GM19397 (cell line): ENCODE data around the gene PTPRK.
"Not testable (repeated sequence)": the region's sequence is repeated elsewhere in the genome, so short reads cannot be mapped to it uniquely, and the experiment has no call there.

Experiments used
- ATAC-seq: cut with Tn5 transposase; IDR thresholded peaks from one replicate; pipeline ENCODE4 v1.9.1; 2021; ENCODE audit warnings: mild to moderate bottlenecking, moderate library complexity; ENCODE audit not compliant: unreplicated experiment

Gene PTPRK

DNA sequence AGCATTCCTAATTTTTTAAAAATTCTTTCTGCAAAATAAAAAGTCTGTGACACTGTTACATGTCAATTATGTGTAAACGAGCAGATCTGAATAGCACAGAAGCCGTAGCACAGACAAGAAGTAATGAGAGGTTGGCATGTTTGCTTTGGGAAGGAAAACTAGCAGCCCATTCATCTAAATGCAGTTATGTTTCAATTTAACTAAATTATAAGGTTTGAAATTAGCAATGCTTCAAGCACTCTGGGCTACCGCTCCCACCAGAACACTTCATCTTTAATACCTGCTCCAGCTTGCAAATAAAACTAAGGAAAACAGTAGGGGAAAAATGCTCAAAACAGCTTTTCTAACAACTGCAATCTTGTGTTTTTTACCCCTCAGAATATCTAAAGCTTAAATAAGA is 73.9 kb downstream of the PTPRK start:
- no peak for ATAC-seq

DNA sequence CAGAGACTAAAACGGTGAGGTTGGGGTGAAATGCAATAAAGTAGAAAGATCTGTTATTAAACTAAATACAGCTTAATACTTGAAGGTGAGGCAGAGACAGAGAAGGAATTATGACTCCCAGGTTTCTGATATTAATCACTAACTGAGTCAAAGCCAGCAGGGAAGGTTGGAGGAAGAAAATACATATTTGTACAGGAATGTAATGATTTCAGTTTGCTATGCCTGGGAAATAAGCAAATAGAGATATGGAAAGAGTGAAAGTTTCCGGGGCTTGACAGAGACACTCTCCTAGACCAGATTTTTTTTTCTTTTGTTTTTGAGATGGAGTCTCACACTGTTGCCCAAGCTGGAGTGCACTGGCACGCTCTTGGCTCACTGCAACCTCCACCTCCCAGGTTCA is 76.8 kb downstream of the PTPRK start:
- no peak for ATAC-seq

DNA sequence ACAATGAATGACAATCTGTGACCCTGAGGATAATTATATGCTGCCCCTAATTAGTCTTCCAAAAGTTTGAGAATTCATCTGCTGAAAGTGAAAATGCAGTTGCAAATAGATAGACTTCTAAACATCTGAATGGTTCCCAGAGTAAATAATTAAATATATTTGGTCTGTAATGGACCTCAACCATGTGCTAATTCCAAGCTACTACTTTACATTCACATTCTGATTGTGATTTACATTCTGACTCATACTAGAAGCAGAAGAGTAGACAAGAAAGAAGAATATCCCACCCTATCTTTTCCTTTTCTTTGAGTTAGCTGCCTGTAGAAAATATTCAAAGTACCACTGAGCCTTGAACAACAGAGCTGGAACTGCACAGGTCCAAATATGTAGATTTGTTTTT is 80.8 kb downstream of the PTPRK start:
- no peak for ATAC-seq

DNA sequence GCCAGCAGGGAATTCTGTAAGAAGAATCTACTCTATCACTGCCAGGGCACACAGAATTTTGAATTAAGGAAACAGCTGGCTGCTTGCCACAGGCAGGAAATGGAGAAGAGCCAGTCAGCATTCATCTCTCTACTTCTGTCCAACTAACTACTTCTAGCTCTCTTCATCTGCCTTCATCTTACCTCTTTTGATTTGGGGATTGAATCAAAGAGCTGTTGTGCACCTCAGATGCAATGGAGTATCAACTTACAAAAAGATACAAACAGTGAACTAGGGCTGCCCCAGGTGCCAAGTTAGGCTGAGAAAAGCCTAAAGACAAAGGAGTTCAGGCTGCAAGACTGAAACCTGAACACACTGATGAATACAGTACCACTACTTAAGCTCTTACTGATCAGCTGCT is 82.0 kb downstream of the PTPRK start:
- no peak for ATAC-seq

DNA sequence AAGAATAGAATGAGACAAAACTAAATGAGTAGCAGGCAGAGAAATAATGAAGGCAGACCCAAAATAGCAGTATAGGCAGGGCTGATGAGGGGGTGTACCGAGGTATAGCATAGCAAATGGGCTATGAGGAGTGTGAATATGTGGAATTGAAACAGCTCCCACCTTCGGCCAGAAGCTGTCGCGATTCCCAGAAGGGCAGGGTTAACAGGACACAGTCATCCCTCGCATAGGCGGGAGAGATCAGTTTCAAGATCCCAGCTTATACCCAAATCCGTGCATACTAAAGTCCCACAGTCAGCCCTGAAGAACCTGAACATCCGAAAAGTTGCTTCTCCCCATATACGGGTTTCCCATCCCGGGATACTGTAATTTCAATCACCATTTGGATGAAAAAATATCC is 82.7 kb downstream of the PTPRK start:
- ATAC-seq: no peak

DNA sequence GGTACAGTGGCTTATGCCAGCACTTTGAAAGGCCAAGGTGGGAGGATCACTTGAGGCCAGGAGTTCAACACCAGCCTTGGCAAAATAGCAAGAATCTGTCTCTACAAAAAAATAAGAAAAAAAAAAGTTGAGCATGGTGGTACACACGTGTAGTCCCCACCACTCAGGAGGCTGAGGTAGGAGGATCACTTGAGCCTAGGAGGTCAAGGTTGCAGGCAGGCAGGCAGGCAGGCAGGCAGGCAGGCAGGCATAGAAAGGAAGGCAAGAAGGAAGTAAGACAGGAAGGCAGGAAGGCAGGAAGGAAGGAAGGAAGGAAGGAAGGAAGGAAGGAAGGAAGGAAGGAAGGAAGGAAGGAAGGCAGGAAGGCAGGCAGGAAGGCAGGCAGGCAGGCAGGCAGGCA is 85.6 kb downstream of the PTPRK start:
- not testable (repeated sequence) for ATAC-seq

DNA sequence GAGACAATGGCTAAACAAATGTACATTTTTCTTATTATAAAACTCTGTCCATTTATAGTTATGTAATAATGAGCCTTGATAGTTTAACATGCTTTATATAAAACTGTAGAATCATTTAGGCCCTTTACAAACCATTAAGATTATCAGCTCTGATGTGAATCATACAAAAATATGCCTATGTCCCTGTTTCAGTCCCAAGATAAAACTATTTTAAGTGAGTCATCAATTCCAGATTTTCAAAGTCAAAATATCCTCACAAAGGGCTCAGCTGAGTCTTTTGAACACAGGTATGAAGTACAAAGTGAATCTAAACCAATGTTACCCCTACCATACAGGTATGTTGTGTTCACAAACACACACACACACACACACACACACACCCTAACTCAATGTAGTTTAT is 88.0 kb downstream of the PTPRK start:
- no peak for ATAC-seq

DNA sequence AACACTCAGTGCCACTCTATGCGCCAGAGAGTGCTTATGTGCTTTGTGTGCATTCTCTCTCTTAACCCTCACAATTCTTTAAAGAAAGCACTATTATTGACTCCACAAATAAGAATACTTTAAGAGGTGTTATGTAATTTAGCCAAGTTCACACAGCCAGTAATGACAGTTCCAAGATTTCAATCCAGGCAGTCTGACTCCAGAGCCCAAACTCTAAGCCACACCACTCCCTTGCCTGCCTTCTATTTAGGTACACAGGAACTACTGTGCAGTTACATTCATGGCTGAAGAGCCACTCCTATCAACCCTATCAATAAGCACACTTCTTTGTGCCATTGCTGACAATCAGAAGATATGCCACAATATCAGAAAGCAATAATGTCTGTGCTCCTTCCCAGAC is 93.3 kb downstream of the PTPRK start:
- ATAC-seq: no peak

DNA sequence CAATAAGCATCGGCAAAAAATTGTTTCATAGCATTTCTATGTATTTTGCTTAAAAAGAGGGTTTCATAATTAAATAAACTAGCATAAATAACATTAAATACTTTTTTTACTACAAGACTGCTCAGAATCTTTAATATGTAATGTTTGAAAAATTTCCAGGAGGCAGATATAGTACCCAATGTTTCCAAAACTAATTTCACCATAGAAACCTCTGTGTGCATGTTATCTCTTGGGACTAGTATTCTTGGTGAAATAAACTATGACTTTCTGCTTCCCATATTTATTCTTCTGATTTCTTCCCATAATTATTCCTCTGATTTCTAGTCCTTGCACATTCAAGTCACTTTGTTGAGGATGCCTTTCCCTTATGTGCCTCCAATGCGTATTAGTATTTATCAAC is 94.5 kb downstream of the PTPRK start:
- ATAC-seq: no peak

DNA sequence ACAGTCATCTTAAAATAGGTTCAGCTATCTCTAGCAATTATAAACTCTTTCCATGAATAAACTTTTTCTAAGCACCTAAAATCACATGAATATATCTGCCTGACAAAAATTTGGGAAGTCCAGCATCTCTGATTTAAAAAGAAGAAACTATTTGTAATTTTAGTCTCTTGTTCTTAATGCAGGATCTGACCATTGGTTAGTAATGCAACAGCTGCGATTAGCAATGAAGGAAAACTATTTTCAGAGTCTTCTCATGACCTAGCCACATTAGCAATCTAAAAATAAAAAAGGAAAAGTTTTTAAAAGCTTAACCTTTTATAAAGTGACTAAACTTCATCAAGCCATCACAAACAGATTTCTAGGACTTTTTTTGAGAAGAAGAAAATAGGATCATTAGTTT is 97.5 kb downstream of the PTPRK start:
- ATAC-seq: no peak

DNA sequence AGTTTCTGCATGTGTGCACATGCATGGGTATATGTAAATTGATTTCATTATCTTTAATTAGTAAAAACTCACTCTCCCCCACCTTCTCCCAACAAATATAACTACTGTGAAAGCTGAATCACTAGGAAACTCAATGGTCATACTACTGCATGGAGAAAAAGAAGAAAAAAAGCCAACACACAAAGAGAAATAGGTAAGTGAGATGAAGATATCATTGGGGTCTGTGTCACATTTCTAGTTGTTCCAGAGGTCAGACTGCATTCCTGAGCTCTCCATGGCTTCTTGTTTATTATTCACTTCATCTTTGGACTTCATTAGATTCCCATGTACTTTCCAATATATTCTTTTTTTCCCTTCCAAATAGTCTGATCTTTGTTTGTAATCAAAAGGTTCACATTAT is 98.2 kb downstream of the PTPRK start:
- no peak for ATAC-seq

DNA sequence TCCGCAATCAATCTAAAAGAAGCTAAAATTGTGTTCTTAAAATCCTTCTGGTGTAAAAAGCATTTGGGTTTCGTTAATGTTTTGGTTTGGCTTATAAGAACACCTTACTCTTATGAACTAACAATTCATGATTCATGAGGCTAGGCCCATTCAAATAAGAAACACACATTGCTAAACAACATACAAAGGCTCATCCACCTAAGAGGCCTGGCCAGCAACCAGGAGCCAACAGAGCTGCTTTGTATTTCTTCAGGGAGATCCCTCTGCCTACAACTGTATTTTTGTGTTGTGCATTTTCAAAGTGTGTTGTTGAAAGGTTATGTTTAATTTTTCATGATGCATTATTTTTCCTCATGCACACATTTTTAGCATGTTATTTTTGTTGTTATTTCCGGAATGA is 98.6 kb downstream of the PTPRK start:
- ATAC-seq: no peak

DNA sequence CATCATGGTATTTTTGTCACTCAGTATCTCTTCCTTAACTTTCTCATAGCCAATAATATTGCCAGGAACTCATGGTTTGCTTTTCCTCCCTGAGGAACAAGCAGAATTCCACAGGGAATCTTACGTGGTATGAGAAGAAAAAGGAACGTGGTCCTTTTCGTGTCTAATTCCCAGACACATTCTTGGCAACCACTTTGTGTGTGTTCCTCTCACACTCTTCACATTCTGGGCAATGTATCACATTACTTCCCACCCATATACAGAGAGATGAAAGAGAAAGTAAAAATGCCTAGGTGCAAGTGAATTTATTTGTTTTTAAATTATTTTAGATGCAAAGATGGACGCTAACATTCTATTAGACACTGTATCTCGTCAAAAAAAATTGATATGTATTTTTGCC is 102.7 kb downstream of the PTPRK start:
- ATAC-seq: no peak

DNA sequence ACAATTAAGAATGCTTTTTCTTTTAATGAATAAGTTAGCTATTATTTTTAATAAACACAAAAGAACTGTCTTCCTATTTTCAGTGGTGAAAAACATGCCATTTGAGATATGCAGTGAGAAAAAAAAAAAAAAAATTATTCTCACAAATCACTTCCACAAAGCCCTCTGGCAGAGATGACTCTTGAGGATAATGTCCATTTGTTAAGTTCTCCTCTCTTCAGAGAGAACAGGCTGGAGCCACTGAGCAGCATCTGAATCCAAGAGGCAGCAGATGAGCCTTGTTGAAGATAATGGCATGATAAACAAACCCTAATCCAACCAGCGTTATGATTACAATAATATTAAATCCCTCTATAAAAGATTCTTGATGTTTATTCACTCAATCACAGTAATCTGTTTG is 105.0 kb downstream of the PTPRK start:
- ATAC-seq: no peak

DNA sequence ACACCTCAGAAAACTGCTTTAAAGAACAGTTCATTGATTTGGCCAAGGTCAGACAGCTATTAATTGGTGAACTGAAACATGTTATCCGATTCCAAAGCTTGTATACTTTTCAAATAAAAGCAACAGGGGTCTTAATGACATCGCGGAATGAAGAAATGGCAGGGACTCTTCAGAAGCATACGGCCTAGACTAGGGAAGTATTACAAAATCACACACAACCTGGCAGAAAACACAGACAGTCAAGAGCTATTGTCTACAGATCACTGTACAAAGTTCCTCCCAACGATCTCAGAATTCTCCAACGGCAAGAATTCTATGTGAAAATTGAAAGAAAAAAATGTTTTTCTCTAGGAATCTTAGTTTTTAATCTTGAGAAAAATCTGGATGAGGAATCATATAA is 105.5 kb downstream of the PTPRK start:
- no peak for ATAC-seq

DNA sequence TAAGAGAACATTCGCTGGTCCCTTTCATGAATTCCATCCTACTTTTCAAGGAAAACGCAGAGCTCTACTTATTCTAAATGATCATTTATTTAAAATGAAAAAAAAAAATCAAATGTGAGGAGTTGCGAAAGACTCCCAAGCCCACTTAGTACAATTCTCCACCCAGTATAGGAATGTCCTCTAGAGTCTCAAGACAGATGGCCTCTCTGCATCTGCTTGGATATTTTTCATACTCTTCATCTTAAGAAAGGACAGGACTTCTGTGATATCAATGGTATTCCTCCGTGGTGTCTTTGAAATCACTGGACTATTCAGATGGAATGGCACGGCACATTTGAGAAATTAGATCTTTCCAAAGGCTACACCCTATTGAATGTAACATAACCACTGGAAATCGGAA is 107.1 kb downstream of the PTPRK start:
- no peak for ATAC-seq

DNA sequence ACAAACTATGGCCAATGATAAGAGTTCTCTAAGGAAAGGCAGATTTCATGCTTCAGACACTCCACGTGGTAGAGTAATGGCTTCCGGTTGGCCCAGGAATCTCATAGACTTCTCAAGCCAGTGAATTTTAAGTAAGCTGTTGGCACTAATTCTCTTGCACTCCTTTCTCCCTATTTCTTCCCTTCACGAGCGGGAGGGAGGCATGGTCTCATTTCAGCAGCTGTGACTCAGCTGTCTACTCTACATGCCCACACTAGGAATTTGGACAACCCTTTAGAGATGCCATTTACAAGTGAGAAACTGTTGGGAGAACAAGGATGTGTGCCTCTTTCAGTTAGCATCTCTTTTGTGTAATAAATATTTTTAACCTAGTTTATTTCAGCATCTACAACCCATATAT is 107.7 kb downstream of the PTPRK start:
- no peak for ATAC-seq

DNA sequence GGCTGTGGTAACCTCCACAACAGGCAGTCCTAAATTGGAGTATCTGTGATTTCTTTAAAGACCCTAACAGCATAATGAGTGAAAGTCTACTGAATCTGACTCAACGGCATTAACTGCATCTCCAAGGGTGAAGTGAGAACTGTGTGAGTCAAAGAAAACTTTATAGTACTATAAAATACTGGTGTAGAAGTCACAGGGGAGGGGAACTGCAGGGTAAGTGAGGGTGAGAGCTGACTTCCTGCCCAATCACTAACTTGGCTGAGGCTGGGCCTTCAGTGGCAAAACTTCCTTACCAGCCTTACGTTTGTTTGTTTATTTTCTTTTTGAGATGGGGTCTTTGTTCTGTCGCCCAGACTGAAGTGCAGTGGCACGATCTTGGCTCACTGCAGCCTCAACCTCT is 109.8 kb downstream of the PTPRK start:
- no peak for ATAC-seq

DNA sequence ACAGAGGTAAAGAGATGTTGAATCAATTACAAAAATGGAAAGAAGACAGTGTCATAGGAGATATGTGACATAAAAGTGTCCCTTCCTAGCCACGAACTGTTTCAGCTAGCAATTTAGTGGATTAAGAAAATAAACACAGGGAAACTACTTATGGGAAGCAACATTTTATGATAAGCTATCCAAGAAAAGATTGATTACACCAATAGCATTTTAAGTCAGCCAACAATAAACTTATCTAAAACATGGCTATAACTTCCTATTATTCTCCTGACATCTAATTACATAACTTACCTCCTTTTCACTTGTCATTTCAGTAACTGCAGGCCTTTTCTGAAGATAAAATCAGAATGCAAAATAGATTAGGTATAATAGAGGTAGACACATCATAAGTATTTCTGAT is 111.4 kb downstream of the PTPRK start:
- no peak for ATAC-seq

DNA sequence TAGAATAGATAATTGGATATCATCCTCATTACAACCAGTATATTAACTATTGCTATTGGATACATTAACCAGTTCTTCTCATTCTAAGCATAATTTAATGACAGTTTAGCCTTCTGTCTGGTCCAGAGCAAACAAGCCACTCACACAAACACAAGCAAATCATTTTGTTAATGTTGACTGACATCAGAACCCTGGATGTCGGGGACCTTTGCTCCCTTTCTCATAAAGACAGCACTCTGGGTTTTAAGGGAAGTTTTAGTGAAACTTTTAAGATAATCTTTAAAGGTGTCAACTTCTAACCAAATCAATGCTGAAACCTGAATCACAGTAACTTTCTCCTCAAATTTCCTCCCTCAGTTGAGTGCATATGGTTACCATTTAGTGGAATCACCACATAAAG is 113.9 kb downstream of the PTPRK start:
- no peak for ATAC-seq

DNA sequence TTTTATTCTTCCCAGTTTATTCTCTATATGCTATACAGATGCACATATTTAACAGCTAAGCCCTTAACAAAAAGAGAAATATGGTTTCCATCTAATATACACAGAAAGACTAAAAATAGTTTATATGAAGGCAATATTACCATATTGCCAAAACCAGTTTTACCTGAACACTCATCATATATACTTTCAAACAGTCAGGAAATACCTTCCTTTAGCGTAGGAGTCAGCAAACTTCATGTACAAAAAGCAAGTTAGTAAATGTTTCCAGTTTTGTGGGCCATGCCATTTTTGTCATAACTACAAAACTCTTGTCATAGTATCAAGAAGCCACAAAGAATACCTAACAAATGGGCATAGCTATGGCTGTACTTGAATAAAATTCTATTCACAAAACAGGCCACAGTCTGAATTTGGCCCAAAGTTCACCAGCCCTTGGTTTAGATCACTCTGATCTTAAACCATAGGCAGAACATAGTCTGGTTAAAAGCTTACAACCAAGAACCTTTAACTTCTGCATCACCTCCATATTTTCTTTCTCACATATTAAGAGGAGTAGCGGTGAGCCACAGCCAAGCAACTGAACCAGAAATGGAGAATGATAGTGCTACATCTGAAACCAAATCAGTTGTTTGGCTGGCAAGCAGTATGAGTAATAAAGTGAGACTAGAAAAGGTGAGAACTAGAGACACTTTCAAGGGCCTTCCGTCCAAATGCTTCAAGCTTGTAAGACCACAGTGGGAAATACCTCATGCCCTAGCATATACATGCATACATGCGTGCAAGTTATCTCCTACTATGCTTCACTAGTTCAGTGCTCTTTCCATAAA is 116.6 kb downstream of the PTPRK start:
- no peak for ATAC-seq

DNA sequence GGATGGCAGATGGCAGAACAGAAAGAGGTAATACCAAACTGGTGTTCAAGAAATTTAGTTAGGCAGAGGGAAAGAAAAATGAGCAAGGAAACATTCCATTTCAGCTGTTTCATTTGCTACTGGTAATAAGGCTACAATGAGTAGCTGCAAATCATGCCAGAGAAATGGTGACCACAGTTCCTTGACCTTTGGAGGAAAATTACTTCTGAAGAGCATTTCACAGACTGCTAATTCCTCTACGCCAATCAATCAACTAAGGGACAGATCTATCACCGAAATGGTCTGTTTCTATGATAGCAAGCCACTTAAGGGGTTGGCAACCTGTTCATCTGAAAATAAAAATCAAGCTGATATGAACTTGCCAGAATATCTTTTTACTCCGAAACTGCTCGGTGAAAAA is 119.5 kb downstream of the PTPRK start:
- no peak for ATAC-seq

DNA sequence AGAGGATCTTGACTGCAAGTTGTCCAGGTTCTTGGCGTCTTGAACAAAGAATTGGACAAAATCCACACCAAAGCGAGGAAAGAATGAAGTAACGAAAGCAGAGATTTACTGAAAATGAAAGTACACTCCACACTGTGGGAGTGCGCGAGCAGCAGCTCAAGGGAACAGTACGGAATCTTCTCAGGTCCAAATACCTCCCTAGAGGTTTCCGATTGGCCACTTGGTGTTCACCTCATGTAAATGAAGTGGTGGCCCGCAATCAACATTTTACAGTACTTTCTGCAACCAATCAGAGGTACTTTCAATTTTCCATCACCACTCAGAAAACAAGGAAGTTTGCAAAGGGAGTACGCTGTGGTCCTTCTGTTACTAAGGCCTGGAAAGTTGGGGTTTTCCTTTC is 122.4 kb downstream of the PTPRK start:
- ATAC-seq: no peak
